ENCODE results near the gene ITIH3.

Gene ITIH3

DNA sequence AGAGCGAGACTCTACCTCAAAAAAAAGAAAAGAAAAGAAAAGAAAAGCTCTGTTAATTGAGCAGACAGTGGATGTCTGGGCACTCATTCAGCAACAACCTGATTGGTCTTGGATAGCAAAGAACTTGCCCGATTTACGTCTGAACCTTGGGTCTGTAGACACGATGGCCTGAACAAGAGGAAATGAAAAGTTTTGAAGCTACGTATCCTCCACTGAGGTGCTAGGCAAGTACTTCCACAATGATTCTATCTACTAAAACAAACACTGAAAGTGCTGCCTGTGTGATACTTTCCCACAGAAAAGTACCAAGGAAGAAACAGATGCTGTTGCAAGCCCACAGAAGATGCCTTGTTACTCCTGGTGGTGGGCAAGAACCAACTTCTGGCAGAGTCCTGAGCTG lies 62.1 kb downstream of the ITIH3 start:
- DNase-seq (ENCODE audit: extremely low read depth, low read depth), result no peak

DNA sequence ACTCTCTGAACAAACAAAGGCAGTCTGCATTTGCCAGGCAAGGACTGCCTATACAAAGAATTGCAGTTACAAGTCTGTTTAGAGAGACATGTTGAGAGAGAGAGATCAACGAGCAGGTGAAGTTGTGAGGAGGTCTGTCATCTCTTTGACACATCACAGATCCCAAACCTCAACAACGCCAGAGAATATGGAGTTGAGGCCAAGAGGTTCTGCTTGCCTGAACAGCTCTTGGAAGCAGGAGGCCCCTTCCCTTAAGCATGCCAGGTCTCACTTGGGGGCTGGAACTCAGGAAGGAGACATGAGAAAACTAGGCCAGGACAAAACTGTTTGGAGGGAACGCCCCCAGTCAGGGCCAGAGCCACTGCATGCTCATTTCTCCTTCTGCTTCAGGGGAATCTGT lies 62.5 kb downstream of the ITIH3 start:
- TF ChIP-seq, protein P1, sequence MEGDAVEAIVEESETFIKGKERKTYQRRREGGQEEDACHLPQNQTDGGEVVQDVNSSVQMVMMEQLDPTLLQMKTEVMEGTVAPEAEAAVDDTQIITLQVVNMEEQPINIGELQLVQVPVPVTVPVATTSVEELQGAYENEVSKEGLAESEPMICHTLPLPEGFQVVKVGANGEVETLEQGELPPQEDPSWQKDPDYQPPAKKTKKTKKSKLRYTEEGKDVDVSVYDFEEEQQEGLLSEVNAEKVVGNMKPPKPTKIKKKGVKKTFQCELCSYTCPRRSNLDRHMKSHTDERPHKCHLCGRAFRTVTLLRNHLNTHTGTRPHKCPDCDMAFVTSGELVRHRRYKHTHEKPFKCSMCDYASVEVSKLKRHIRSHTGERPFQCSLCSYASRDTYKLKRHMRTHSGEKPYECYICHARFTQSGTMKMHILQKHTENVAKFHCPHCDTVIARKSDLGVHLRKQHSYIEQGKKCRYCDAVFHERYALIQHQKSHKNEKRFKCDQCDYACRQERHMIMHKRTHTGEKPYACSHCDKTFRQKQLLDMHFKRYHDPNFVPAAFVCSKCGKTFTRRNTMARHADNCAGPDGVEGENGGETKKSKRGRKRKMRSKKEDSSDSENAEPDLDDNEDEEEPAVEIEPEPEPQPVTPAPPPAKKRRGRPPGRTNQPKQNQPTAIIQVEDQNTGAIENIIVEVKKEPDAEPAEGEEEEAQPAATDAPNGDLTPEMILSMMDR (IDR thresholded peaks at IDR 0.05; ENCODE audit: low read depth, low read length), result no peak
- no peak for DNase-seq (ENCODE audit: extremely low read depth, low read depth)

More for the DNA sequence above, 62.1 kb downstream of the ITIH3 start:
- TF ChIP-seq, protein P1 (IDR thresholded peaks at IDR 0.05; ENCODE audit: low read depth, low read length), result no peak

DNA sequence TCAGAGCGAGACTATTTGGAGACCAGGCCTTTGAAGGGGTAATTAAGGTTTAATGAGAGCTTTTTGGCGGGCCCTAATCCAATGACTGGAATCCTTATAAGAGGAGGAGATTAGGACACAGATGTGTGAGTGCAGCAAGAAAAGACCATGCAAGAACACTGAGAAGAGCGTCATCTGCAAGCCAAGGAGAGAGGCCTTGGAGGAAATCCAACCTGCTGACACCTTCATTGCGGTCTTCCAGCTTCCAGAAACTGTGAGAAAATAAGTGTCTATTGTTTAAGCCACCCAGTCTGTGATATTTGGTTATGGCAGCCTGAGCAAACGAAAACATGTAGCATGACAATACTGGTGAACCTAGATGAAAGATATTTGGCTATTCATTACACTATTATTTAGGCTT lies 63.3 kb downstream of the ITIH3 start:
- DNase-seq (ENCODE audit: extremely low read depth, low read depth), result no peak

More for the DNA sequence above, 63.3 kb downstream of the ITIH3 start:
- TF ChIP-seq, protein P1 (IDR thresholded peaks at IDR 0.05; ENCODE audit: low read depth, low read length), result no peak
